ENCODE results near the gene RNF223. TPM values are rescaled to one million over a fixed set of nuclear protein-coding genes. Genes with fewer than 3 reads are reported as not detected.

RNF223 gene
- total and polyA plus RNA-seq, 4 donors = 0.14 TPM; not detected in 3

- H3K4me1 ChIP-seq (ENCODE audit: control insufficient read depth in 4 of 4, insufficient read depth in 4 of 4, low read length in 3 of 4) = peaks cover 5 to 12% (median 9%) of the 10 kb centered on the region in 4 donors
- WGBS = 96% methylated on average over 18 of the region's 18 CpGs
- no peak overlapping the region for H3K9ac ChIP-seq (ENCODE audit: low read depth in 1 of 2, low read length in 2 of 2)
- no peak overlapping the region for H3K4me3 ChIP-seq (ENCODE audit: low read depth in 1 of 3, low read length in 3 of 3)
- no peak overlapping the region for H3K27ac ChIP-seq (ENCODE audit: low read depth in 1 of 2, low read length in 2 of 2)
- TF ChIP-seq TAF1 (conservative IDR thresholded peaks at IDR 0.05) = no peak
- no peak for TF ChIP-seq FOXA1 (IDR thresholded peaks at IDR 0.05)
- TF ChIP-seq HNF4A (conservative IDR thresholded peaks at IDR 0.05) = no peak
- TF ChIP-seq YY1 (IDR thresholded peaks at IDR 0.05) = no peak
- no peak for TF ChIP-seq ZBTB33 (IDR thresholded peaks at IDR 0.05)
- no peak for DNase-seq (ENCODE audit: low spot score)
- H3K9me3 ChIP-seq (ENCODE audit: control insufficient read depth in 4 of 4, low read length in 3 of 4) = no peaks in the 10 kb centered on the region
- peaks cover 0 to 13% (median 2%) of the 10 kb centered on the region in 4 donors for H3K36me3 ChIP-seq (ENCODE audit: control insufficient read depth in 4 of 4, insufficient read depth in 3 of 4, low read depth in 1 of 4, low read length in 3 of 4)
- H3K27me3 ChIP-seq (ENCODE audit: control insufficient read depth in 4 of 4, insufficient read depth in 4 of 4, low read length in 3 of 4) = no peaks in the 10 kb centered on the region
Observed at GRCh38 chr1:1054099-1054700, 19.9 kb downstream of the RNF223 start.

DNA sequence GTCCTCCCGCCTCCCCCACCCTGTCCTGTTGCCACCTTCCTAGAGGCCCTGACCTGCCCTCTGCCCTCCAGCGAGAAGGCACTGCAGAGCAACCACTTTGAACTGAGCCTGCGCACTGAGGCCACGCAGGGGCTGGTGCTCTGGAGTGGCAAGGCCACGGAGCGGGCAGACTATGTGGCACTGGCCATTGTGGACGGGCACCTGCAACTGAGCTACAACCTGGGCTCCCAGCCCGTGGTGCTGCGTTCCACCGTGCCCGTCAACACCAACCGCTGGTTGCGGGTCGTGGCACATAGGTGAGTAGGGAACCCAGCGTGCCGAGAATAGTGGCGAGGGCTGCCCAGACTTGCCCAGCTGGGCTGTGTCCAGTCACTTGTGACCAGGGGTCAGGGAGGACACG is 20.4 kb downstream of the RNF223 start:
- Histone ChIP-seq H3K9ac (ENCODE audit: low read depth in 1 of 2, low read length in 2 of 2) (no peak overlapping the region), H3K4me1 (ENCODE audit: control insufficient read depth in 4 of 4, insufficient read depth in 4 of 4, low read length in 3 of 4) (peaks cover under 1 to 8% (median 4%) of the 10 kb centered on the region in 4 donors), H3K36me3 (ENCODE audit: control insufficient read depth in 4 of 4, insufficient read depth in 3 of 4, low read depth in 1 of 4, low read length in 3 of 4) (peaks cover 0 to 13% (median 3%) of the 10 kb centered on the region in 4 donors), H3K27ac (ENCODE audit: low read depth in 1 of 2, low read length in 2 of 2) (no peak overlapping the region), H3K4me3 (ENCODE audit: low read depth in 1 of 3, low read length in 3 of 3) (no peak overlapping the region), H3K9me3 (ENCODE audit: control insufficient read depth in 4 of 4, low read length in 3 of 4) (no peaks in the 10 kb centered on the region), H3K27me3 (ENCODE audit: control insufficient read depth in 4 of 4, insufficient read depth in 4 of 4, low read length in 3 of 4) (no peaks in the 10 kb centered on the region)
- no peak for TF ChIP-seq REST (IDR thresholded peaks at IDR 0.05)
- TF ChIP-seq RXRA (IDR thresholded peaks at IDR 0.05) = no peak
- TF ChIP-seq NR2F2 (IDR thresholded peaks at IDR 0.05) = no peak
- no peak for TF ChIP-seq JUND (IDR thresholded peaks at IDR 0.05)
- TF ChIP-seq, protein P1, sequence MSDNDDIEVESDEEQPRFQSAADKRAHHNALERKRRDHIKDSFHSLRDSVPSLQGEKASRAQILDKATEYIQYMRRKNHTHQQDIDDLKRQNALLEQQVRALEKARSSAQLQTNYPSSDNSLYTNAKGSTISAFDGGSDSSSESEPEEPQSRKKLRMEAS (IDR thresholded peaks at IDR 0.05) = no peak
- TF ChIP-seq GABPA (IDR thresholded peaks at IDR 0.05 in 1 of 2, conservative IDR thresholded peaks at IDR 0.05 in 1 of 2) = no peak
- no peak for TF ChIP-seq ZBTB33 (IDR thresholded peaks at IDR 0.05)
- no peak for TF ChIP-seq SP1 (IDR thresholded peaks at IDR 0.05)
- TF ChIP-seq HNF4G (IDR thresholded peaks at IDR 0.05) = no peak
- TF ChIP-seq TAF1 (conservative IDR thresholded peaks at IDR 0.05) = no peak
- no peak for TF ChIP-seq YY1 (IDR thresholded peaks at IDR 0.05)
- TF ChIP-seq FOXA1 (IDR thresholded peaks at IDR 0.05) = no peak
- TF ChIP-seq, protein P2, sequence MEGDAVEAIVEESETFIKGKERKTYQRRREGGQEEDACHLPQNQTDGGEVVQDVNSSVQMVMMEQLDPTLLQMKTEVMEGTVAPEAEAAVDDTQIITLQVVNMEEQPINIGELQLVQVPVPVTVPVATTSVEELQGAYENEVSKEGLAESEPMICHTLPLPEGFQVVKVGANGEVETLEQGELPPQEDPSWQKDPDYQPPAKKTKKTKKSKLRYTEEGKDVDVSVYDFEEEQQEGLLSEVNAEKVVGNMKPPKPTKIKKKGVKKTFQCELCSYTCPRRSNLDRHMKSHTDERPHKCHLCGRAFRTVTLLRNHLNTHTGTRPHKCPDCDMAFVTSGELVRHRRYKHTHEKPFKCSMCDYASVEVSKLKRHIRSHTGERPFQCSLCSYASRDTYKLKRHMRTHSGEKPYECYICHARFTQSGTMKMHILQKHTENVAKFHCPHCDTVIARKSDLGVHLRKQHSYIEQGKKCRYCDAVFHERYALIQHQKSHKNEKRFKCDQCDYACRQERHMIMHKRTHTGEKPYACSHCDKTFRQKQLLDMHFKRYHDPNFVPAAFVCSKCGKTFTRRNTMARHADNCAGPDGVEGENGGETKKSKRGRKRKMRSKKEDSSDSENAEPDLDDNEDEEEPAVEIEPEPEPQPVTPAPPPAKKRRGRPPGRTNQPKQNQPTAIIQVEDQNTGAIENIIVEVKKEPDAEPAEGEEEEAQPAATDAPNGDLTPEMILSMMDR (IDR thresholded peaks at IDR 0.05; ENCODE audit: low read depth, low read length, missing input control) = no peak
- TF ChIP-seq HNF4A (conservative IDR thresholded peaks at IDR 0.05) = no peak
- no peak for TF ChIP-seq EGR1 (IDR thresholded peaks at IDR 0.05; ENCODE audit: low read depth in 2 of 2)
- TF ChIP-seq, protein P3, sequence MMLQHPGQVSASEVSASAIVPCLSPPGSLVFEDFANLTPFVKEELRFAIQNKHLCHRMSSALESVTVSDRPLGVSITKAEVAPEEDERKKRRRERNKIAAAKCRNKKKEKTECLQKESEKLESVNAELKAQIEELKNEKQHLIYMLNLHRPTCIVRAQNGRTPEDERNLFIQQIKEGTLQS (IDR thresholded peaks at IDR 0.05) = no peak
- no peak for TF ChIP-seq RAD21 (IDR thresholded peaks at IDR 0.05)
- TF ChIP-seq FOXA2 (IDR thresholded peaks at IDR 0.05) = no peak
- no peak for DNase-seq (ENCODE audit: low spot score)
- 96% methylated on average over 18 of the region's 18 CpGs for WGBS

All from liver (tissue), 9 donors.